Gastrocnemius medialis (tissue), 4 donors: ENCODE measurements around the gene HINT3. TPM values are rescaled to one million over a fixed set of nuclear protein-coding genes. Genes with fewer than 3 reads are reported as not detected.
A peak's percentile ranks its signal among the peaks of the same experiment; 100 is the strongest.

Source experiments
- ATAC-seq, 2 donors: fragments of 150-250 bp; one replicate each; pipeline ENCODE4 v1.9.1; 2016
- DNase-seq, 2 donors: peaks; one replicate each; pipeline ENCODE4 v3.0.0-alpha.2; 2019
- H3K27ac ChIP-seq, 4 donors: fragments of 200-600 bp; sonication (generic); 1 replicate in 1 of 4; 2 replicates in 3 of 4; pipeline ENCODE4 v1.5.1; 2016 to 2018; ENCODE audit warnings: mild to moderate bottlenecking in 2 of 4, moderate library complexity in 1 of 4
- H3K27me3 ChIP-seq, 3 donors: fragments of 200-600 bp; sonication (generic) in 2 of 3; 1 replicate in 1 of 3; 2 replicates in 2 of 3; pipeline versions ENCODE4 v1.5.1 to v1.6.0; 2016 to 2019; ENCODE audit warnings: mild to moderate bottlenecking in 1 of 3, moderate library complexity in 1 of 3
- H3K36me3 ChIP-seq, 2 donors: fragments of 200-600 bp; sonication (generic) in 1 of 2; one replicate each; pipeline ENCODE4 v1.5.1; 2017 to 2018
- H3K4me1 ChIP-seq, 2 donors: fragments of 200-600 bp; sonication (generic) in 1 of 2; one replicate each; pipeline ENCODE4 v1.5.1; 2016 to 2017; ENCODE audit warnings: mild to moderate bottlenecking in 2 of 2
- H3K4me3 ChIP-seq, 4 donors: fragments of 200-600 bp; sonication (generic) in 3 of 4; 1 replicate in 1 of 4; 2 replicates in 3 of 4; pipeline ENCODE4 v1.5.1; 2016 to 2019; ENCODE audit warnings: mild to moderate bottlenecking in 2 of 4
- H3K9me3 ChIP-seq, 3 donors: fragments of 200-600 bp; sonication (generic) in 2 of 3; 1 replicate in 1 of 3; 2 replicates in 2 of 3; pipeline ENCODE4 v1.5.1; 2016 to 2019
- CTCF ChIP-seq, 5 experiments: fragments of 450-650 bp in 3 of 5; fragments of 200-600 bp in 2 of 5; sonication (generic) in 2 of 5; IDR thresholded peaks in 4 of 5; conservative IDR thresholded peaks in 1 of 5; 1 replicate in 4 of 5; 2 replicates in 1 of 5; pipeline ENCODE4 v1.5.1; 2016 to 2019; ENCODE audit warnings: antibody characterized with exemption in 5 of 5, mild to moderate bottlenecking in 3 of 5, moderate library complexity in 3 of 5
- POLR2A ChIP-seq, 2 donors: fragments of 450-650 bp; IDR thresholded peaks; one replicate each; pipeline ENCODE4 v1.6.1; 2017; ENCODE audit warnings: antibody characterized with exemption in 2 of 2, mild to moderate bottlenecking in 2 of 2, moderate library complexity in 2 of 2
- in situ Hi-C, 4 donors: fragments of 200-750 bp; cut with MboI; loops; one replicate each; pipeline versions ENCODE4 v1.15.0 to v1.8.0; 2017; ENCODE audit warnings: low sequenced_read_pairs in 4 of 4
- intact Hi-C: fragments of 100-400 bp; cut with DNase I; formaldehyde crosslinking; loops from one replicate; pipeline ENCODE4 v1.15.1; 2023; ENCODE audit warnings: low total_unique reads
- total RNA-seq, 4 donors: library from RNA; depleted of rRNA; stranded (reverse); fragments of >200 nt; gene quantifications; one replicate each; pipeline versions ENCODE4 v1.1.0 to v1.2.3, GENCODE V29; 2016

Gene HINT3
- total RNA-seq, 4 donors from 2014 or later = 54.3 to 81.5 (median 67.5) TPM

GRCh38 chr6:125985979-125986300 lies 29.4 kb downstream of the HINT3 start:
- Histone ChIP-seq H3K27me3 (no peaks in the 10 kb centered on the region), H3K9me3 (no peaks in the 10 kb centered on the region), H3K27ac (peak overlapping the region; percentile 71 to 82 (median 80)), H3K4me1 (peaks cover 3 to 12% of the 10 kb centered on the region in 2 donors), H3K4me3 (peak overlapping the region; percentile 64 to 96 (median 92)), H3K36me3 (no peaks in the 10 kb centered on the region)
- DNase-seq (no peak), ATAC-seq (peak in 1 of 2 donors; percentile 25)
- in situ Hi-C loops (no loop called here), intact Hi-C loops (loop anchor here (5.0 kb wide), 1 partner anchor 1131 kb away; the partner anchor contains the start of gene RSPO3)
- TF ChIP-seq POLR2A (IDR thresholded peaks at IDR 0.05) (no peak), CTCF (IDR thresholded peaks at IDR 0.05 in 4 of 5, conservative IDR thresholded peaks at IDR 0.05 in 1 of 5) (no peak)

GRCh38 chr6:125986301-125987025 lies 29.9 kb downstream of the HINT3 start, which contains the start of gene TRMT11:
TRMT11 (plus strand) TSS chr6:125986540; CDS start chr6:125986551, 11 bp downstream.
- TF ChIP-seq CTCF (IDR thresholded peaks at IDR 0.05 in 4 of 5, conservative IDR thresholded peaks at IDR 0.05 in 1 of 5) (no peak), POLR2A (IDR thresholded peaks at IDR 0.05) (peak; percentile 44)
- peak within 1 kb of the TSS; percentile 71 to 82 (median 80) for H3K27ac ChIP-seq
- in situ Hi-C loops (no loop called here), intact Hi-C loops (loop anchor here (5.0 kb wide), 1 partner anchor 1131 kb away; the partner anchor contains the start of gene RSPO3)
- peak within 1 kb of the TSS; percentile 64 to 96 (median 92) for H3K4me3 ChIP-seq
- ATAC-seq (peak; percentile 95 to 97), DNase-seq (peak; percentile 73 to 85)
- no peaks in the 10 kb centered on the region for H3K9me3 ChIP-seq
- H3K36me3 ChIP-seq = no peaks in the 10 kb centered on the region
- H3K27me3 ChIP-seq = no peaks in the 10 kb centered on the region
- peaks cover 3 to 12% of the 10 kb centered on the region in 2 donors for H3K4me1 ChIP-seq

GRCh38 chr6:125987026-125987617 lies 30.6 kb downstream of the HINT3 start:
- in situ Hi-C loops = no loop called here
- TF ChIP-seq POLR2A (IDR thresholded peaks at IDR 0.05) = no peak
- no peak for TF ChIP-seq CTCF (IDR thresholded peaks at IDR 0.05 in 4 of 5, conservative IDR thresholded peaks at IDR 0.05 in 1 of 5)

GRCh38 chr6:125988280-125988679 lies 31.7 kb downstream of the HINT3 start:
- no peaks in the 10 kb centered on the region for H3K27me3 ChIP-seq
- no peaks in the 10 kb centered on the region for H3K36me3 ChIP-seq
- intact Hi-C loops = loop anchor here (2.0 to 5.0 kb wide), 2 partner anchors 39 to 1129 kb away; partner anchors contain the start of gene RSPO3
- no peak for DNase-seq
- H3K4me1 ChIP-seq = peaks cover 3 to 12% of the 10 kb centered on the region in 2 donors
- no peak overlapping the region for H3K4me3 ChIP-seq
- no peaks in the 10 kb centered on the region for H3K9me3 ChIP-seq
- in situ Hi-C loops = no loop called here
- no peak for TF ChIP-seq POLR2A (IDR thresholded peaks at IDR 0.05)
- TF ChIP-seq CTCF (IDR thresholded peaks at IDR 0.05 in 4 of 5, conservative IDR thresholded peaks at IDR 0.05 in 1 of 5) = no peak
- ATAC-seq = no peak
- no peak overlapping the region for H3K27ac ChIP-seq

More at GRCh38 chr6:125987026-125987617, 30.6 kb downstream of the HINT3 start:
- intact Hi-C loops = loop anchor here (5.0 kb wide), 1 partner anchor 1130 kb away; the partner anchor contains the start of gene RSPO3
- ATAC-seq (peak in 1 of 2 donors; percentile 32), DNase-seq (no peak)
- Histone ChIP-seq H3K27me3 (no peaks in the 10 kb centered on the region), H3K36me3 (no peaks in the 10 kb centered on the region), H3K4me1 (peaks cover 3 to 12% of the 10 kb centered on the region in 2 donors), H3K27ac (peak overlapping the region; percentile 71 to 82 (median 80)), H3K9me3 (no peaks in the 10 kb centered on the region), H3K4me3 (peak overlapping the region; percentile 64 to 96 (median 92))
